Ishikawa (cell line): Measurements from ENCODE around the gene WNT7B.

Source experiments
- CEBPB ChIP-seq: IDR thresholded peaks from 2 replicates; pipeline ENCODE4 v1.6.1; 2012
- EP300 ChIP-seq: IDR thresholded peaks from 2 replicates; pipeline ENCODE4 v1.6.1; 2012; ENCODE audit warnings: borderline replicate concordance
- FOXM1 ChIP-seq: IDR thresholded peaks from 2 replicates; pipeline ENCODE4 v1.6.1; 2012; ENCODE audit warnings: low read depth, borderline replicate concordance
- REST ChIP-seq: IDR thresholded peaks from 2 replicates; pipeline ENCODE4 v1.6.1; 2012; ENCODE audit warnings: low read depth, mild to moderate bottlenecking
- YY1 ChIP-seq: IDR thresholded peaks from 2 replicates; pipeline ENCODE4 v1.6.1; 2012; ENCODE audit warnings: low read depth
- TF ChIP-seq, protein P1 (sequence below): IDR thresholded peaks from 2 replicates; pipeline ENCODE4 v1.6.1; 2012

GRCh38 chr22:45963821-45964220 lies 13.1 kb downstream of the WNT7B start:
- TF ChIP-seq EP300 (no peak), CEBPB (no peak), FOXM1 (no peak), REST (no peak), YY1 (no peak)
- TF ChIP-seq, protein P1, sequence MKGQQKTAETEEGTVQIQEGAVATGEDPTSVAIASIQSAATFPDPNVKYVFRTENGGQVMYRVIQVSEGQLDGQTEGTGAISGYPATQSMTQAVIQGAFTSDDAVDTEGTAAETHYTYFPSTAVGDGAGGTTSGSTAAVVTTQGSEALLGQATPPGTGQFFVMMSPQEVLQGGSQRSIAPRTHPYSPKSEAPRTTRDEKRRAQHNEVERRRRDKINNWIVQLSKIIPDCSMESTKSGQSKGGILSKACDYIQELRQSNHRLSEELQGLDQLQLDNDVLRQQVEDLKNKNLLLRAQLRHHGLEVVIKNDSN = no peak
